HFFc6 (cell line): ENCODE measurements around the gene WDR11. TPM values are rescaled to one million over a fixed set of nuclear protein-coding genes. Genes with fewer than 3 reads are reported as not detected.

ENCODE experiments used
- DNase-seq: peaks from one replicate; pipeline ENCODE4 v3.0.0-alpha.2; 2018
- H3K27ac Mint-ChIP-seq: 2 replicates; pipeline ENCODE4 v1.8.0; 2020; ENCODE audit warnings: mild to moderate bottlenecking, mixed read lengths
- H3K27me3 Mint-ChIP-seq: 2 replicates; pipeline ENCODE4 v1.8.0; 2021; ENCODE audit warnings: mild to moderate bottlenecking, moderate library complexity, mixed read lengths; ENCODE audit not compliant: insufficient read depth
- H3K36me3 Mint-ChIP-seq: 2 replicates; pipeline ENCODE4 v1.8.0; 2021; ENCODE audit warnings: low read depth, mixed read lengths
- H3K4me1 Mint-ChIP-seq: 2 replicates; pipeline ENCODE4 v1.8.0; 2020; ENCODE audit warnings: low read depth, mixed read lengths
- H3K4me3 Mint-ChIP-seq: 2 replicates; pipeline ENCODE4 v1.8.0; 2020; ENCODE audit warnings: mild to moderate bottlenecking, moderate library complexity, mixed read lengths
- H3K9me3 Mint-ChIP-seq: 2 replicates; pipeline ENCODE4 v1.8.0; 2020; ENCODE audit warnings: mild to moderate bottlenecking, mixed read lengths
- total RNA-seq, 6 experiments: library from RNA; stranded (reverse); fragmentation: NEBNext Ultra II Directional; extraction: Animal tissue kit (Norgen Biotek cat#: 25700); gene quantifications; 2 replicates in 1 of 6; 3 replicates in 5 of 6; pipeline ENCODE4 v1.2.3, GENCODE V29; 2021
- TF ChIP-seq, protein P1 (sequence below): fragments of 200-600 bp; sonication (generic); IDR thresholded peaks from 2 replicates; pipeline ENCODE4 v1.5.0; 2021; ENCODE audit warnings: antibody characterized with exemption, mild to moderate bottlenecking

Gene WDR11
- total RNA-seq, 6 experiments from 2014 or later: 34.5 to 47.2 (median 38.0) TPM

DNA sequence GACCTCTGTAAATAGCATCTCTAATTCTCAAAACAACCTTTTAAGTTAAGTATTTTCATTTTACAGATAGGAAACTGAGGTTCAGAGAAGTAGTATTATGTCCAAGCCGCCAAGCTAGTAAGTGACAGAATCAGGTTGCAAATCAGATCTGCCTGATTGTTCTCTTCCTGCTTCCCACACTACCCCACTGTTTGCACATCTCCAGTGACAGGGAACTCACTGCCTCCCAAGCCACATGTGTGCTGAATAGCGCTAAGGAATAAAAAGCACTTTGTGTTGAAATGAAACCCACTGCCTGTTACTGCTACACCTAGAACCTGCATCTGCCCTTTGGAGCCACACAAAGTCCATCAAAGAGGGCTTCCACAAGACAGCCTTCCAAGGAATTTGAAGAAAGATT is 45.1 kb upstream of the WDR11 start:
- DNase-seq: no peak
- peaks cover 4% of the 10 kb centered on the region for H3K27me3 Mint-ChIP-seq
- no peaks in the 10 kb centered on the region for H3K4me1 Mint-ChIP-seq
- no peaks in the 10 kb centered on the region for H3K36me3 Mint-ChIP-seq
- no peak overlapping the region for H3K4me3 Mint-ChIP-seq
- 0 out of 2 replicates have a peak, but pooled peaks cover 7% of the 10 kb centered on the region for H3K9me3 Mint-ChIP-seq
- TF ChIP-seq, protein P1, sequence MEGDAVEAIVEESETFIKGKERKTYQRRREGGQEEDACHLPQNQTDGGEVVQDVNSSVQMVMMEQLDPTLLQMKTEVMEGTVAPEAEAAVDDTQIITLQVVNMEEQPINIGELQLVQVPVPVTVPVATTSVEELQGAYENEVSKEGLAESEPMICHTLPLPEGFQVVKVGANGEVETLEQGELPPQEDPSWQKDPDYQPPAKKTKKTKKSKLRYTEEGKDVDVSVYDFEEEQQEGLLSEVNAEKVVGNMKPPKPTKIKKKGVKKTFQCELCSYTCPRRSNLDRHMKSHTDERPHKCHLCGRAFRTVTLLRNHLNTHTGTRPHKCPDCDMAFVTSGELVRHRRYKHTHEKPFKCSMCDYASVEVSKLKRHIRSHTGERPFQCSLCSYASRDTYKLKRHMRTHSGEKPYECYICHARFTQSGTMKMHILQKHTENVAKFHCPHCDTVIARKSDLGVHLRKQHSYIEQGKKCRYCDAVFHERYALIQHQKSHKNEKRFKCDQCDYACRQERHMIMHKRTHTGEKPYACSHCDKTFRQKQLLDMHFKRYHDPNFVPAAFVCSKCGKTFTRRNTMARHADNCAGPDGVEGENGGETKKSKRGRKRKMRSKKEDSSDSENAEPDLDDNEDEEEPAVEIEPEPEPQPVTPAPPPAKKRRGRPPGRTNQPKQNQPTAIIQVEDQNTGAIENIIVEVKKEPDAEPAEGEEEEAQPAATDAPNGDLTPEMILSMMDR: no peak
- no peak overlapping the region for H3K27ac Mint-ChIP-seq

DNA sequence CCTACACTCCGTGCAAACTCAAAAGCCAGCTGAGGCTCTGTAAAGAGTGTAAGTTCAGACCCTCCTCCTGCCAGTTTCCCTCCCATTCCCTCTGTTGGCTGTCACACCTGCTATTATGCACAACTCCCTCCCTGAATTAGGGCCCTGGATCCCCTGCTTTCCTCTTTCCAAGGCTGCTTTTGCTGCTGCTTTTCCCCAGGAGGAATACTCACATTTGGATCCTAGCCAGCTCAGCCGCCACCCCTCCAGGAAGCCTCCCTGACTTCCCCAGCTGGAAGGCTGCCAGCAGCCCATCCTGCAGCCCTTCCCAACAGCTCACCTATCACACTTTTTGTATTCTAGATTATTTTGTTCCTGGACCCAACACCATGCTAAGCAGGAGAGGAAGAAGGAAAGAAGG is 40.9 kb upstream of the WDR11 start:
- no peak for DNase-seq
- Mint-ChIP-seq H3K9me3 (no peaks in the 10 kb centered on the region), H3K4me1 (no peaks in the 10 kb centered on the region), H3K27ac (no peak overlapping the region), H3K27me3 (peaks cover 6% of the 10 kb centered on the region), H3K36me3 (no peaks in the 10 kb centered on the region), H3K4me3 (no peak overlapping the region)
- TF ChIP-seq, protein P1: no peak

DNA sequence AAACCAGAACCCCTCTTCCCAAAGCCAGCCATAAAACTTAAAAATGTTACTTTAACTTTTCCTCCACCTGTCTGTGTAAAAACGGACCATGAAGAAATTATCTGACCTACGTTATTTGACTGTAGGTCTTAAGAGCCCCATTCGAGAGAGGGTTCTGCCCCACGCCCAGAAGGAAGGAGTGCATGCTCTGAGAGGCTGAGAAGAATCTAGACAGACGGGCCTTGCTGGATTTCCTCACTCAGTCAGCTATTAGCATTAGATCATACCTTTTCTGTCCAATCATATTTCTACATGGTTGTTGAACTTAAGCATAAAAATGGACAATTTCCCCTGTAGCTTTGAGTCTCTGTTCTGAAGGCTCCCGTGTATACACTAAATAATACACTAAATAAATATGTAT is 38.1 kb upstream of the WDR11 start:
- DNase-seq: no peak
- Mint-ChIP-seq H3K36me3 (no peaks in the 10 kb centered on the region), H3K9me3 (no peaks in the 10 kb centered on the region), H3K4me3 (no peak overlapping the region), H3K27me3 (peaks cover 6% of the 10 kb centered on the region), H3K4me1 (no peaks in the 10 kb centered on the region), H3K27ac (no peak overlapping the region)
- TF ChIP-seq, protein P1: no peak

DNA sequence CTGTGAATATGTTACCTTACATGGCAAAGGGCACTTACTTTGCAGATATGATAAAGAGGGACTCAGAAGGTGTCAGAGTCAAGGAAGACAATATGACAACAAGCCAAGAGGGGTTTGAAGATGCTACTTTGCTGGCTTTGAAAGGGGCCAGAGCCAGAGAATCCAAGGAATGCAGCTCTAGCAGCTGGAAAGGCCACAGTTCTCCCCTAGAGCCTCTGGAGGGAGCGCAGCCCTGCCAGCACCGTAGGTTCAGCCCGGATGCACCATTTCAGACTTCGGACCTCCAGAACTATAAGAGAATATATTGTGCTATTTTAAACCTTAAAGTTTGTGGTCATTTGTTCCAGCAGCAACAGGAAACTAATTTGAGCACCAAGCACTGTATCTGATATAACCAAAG is 32.9 kb upstream of the WDR11 start:
- no peak overlapping the region for H3K27ac Mint-ChIP-seq
- TF ChIP-seq, protein P1: no peak

DNA sequence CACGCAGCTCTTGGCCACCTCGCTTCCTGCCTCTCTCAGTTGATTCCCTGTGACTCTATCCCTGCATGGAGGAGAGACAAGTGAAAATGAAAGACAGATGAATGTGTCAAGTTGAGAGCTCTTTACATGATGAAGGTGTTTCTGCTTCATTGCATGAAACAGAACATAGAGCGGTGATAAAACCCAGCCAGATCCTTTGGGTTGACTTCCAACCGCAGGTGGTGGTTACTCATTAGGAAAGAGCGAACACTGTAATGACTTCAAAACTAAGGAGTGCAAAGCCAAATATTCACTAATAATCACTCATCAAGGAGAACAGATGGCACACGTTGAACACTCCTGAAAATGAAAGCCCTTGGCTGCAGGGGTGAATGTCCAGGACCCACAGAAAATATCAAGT is 31.8 kb upstream of the WDR11 start:
- Mint-ChIP-seq H3K27me3 (peaks cover 6% of the 10 kb centered on the region), H3K9me3 (peaks cover 4% of the 10 kb centered on the region; the same call in 1 of the 2 replicates), H3K4me1 (no peaks in the 10 kb centered on the region), H3K36me3 (no peaks in the 10 kb centered on the region), H3K27ac (no peak overlapping the region), H3K4me3 (no peak overlapping the region)
- TF ChIP-seq, protein P1: no peak
- no peak for DNase-seq

More for the DNA sequence above, 32.9 kb upstream of the WDR11 start:
- no peaks in the 10 kb centered on the region for H3K4me1 Mint-ChIP-seq
- DNase-seq: no peak
- no peaks in the 10 kb centered on the region for H3K36me3 Mint-ChIP-seq
- H3K4me3 Mint-ChIP-seq: no peak overlapping the region
- H3K9me3 Mint-ChIP-seq: peaks cover 4% of the 10 kb centered on the region; the same call in 1 of the 2 replicates
- peaks cover 6% of the 10 kb centered on the region for H3K27me3 Mint-ChIP-seq

- peaks cover 6% of the 10 kb centered on the region for H3K27me3 Mint-ChIP-seq
- no peaks in the 10 kb centered on the region for H3K4me1 Mint-ChIP-seq
- no peak overlapping the region for H3K27ac Mint-ChIP-seq
- TF ChIP-seq, protein P1: no peak
- H3K9me3 Mint-ChIP-seq: peaks cover 4% of the 10 kb centered on the region; the same call in 1 of the 2 replicates
- no peak overlapping the region for H3K4me3 Mint-ChIP-seq
- no peak for DNase-seq
- no peaks in the 10 kb centered on the region for H3K36me3 Mint-ChIP-seq
Observed at GRCh38 chr10:120823266-120823665, 27.9 kb upstream of the WDR11 start.
